Suppressor macrophage treated with lipopolysaccharide for 1 hour (primary cell): Measurements from ENCODE around the gene RPL38.

Source experiments
- DNase-seq, 3 donors: peaks; one replicate each; pipeline ENCODE4 v3.0.0-alpha.2; 2020 to 2022

Gene RPL38

DNA sequence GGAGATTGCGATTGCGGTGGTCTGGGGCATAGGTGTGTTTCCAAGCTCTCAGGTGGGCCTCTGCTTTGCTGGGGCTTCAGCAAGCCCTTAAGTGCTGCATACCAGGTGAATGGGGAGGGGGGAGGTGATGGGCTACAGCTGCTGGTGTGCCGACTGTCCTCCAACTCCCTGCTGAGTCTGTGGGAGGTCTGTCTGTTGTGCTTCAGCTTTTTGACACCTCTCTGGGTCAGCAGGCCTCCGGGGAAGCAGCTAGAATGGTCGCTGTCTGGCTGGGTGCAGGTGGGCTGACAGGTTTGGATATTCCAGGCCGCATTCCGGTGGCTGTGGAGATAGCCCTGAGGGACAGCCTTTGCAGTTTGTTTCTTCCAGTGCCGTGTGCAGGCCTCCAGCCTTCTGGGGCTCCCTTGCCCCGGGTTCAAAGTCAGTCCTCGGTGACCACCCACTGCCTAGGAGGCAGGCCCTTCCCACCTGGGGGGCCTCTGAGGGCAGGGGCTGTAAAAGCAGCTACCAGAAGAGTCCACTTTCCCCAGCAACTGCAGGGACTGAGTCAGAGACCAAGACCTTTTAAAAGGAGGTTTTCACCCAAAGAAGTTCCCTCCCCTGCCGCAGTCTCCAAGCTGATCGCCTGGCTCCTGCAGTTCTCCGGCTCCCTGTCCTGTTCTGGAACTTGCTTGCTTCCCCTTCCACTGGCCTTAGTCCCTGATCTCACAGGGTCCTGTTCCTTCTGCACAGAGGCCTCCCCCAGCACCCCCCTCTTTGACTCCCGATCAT, 7.8 kb downstream of the RPL38 start:
- DNase-seq: peak in 2 of 3 donors; percentile 35 to 55

DNA sequence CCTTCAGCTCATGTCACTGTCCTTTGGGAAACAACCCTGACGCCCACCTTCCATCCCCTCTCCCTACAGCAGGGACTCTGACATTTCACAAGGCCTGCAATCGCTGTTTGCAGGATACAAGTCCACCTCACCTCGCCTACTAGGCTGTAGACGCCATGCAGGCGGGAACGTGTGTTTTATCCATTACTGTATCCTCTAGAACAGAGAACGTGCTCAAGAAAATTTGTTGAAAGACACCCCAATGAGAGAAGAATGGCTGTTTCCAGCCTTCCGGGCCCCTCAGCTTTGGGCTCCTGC, 8.4 kb downstream of the RPL38 start:
- peak in 2 of 3 donors; percentile 33 to 45 for DNase-seq

DNA sequence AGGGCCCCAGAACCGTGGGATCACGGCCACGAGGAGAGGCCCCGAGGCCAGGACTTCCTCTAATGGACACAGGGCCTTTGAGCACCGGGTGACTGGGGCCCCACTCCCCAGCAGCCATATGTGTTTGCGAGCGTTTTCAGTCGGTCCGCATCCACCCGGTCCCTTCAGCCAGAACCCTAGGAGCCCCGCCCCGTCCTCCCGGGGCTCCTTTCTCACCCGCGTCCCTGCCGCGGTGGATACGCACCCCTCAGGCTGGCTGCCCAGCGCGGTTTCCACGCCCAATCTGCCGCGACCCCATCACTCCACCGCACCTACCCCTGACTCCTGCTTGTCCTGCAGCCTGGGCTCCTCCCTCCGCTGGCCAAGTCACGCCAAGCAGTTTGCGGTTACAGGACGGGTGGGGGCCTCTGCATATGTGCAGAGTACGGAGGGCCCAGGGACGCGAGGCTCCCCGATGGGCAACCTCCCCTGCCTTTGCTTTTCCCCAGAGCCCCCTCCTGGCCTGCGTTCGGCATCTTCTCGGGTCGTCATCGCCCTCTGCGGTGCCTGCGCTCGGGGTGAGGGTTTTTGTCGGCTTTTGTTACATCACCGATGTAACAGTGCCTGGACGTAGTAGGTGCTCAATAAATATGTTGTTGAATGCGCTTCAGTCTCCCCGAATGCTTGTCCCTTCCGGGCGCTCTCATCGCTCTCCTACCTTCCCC, 8.9 kb downstream of the RPL38 start:
- peak; percentile 55 to 75 (median 63) for DNase-seq

DNA sequence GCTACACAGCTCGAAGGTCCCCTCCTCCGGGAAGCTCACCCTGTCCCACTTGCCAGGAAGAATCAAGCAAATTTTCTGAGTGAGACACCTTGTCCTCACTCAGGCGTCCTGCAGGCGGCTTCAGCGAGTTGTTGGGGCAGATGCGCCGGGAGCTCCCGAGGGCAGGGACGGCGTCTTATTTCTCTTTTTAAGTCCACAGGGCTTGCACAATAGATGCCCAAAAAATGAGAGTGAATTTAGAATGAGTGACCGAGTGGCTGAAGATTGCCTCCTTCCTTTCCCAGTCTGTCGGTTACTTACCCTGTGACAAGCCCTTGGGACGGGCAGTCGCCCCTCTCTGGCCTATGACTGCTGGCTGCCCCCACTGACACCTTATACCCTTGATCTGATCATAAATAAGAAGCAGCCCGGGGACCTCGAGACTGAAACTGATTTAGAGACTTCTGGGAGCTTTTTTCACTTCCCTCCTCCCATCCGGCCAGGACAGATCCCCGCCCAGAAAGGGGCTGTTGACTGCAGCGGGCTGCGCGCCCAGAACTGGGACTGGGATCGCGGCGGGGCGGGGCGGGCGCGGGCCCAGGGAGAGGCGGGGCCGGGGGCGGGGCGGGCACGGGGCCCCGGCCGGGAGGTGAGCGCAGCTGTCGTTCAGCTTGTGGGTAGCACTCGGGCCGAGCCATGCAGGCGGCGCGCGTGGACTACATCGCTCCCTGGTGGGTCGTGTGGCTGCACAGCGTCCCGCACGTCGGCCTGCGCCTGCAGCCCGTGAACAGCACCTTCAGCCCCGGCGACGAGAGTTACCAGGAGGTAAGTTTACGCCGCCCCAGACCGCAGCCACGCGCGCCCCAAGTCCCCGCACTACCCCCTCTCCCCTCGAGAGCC, 9.7 kb downstream of the RPL38 start, which contains the start of gene TTYH2:
Gene TTYH2 (plus strand): TSS at position 659 of the 879 bp plus-strand sequence. CDS start 17 bp downstream, at position 676.
- DNase-seq: peak; percentile 97 to 98 (median 98)

DNA sequence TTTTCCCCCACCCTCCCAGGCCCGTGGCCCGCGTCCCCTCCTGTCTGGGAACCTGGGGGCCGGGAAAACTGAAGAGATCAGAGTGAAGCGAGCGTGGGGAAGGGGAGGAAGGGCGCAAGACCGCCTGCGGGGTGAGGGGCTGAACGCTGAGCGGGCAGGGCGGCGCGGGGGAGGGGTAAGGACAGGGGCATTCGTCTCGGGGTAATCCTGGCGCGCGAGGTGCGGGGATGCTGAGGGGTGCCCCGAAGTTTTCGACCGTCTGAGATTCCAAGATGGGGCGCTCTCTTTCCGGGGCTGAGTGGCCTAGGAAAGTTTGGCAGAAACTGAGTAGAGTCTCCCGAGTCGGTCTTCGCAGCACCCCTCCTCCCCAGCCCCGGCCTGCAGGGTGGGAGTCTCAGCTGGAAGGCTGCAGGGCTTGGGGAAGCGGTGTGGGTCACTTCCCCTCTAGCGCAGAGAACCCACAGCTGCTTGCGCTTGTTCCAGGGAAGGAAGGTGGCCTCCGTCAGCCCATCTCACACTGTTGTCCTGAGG, 10.4 kb downstream of the RPL38 start:
- DNase-seq: peak; percentile 57 to 75 (median 61)

DNA sequence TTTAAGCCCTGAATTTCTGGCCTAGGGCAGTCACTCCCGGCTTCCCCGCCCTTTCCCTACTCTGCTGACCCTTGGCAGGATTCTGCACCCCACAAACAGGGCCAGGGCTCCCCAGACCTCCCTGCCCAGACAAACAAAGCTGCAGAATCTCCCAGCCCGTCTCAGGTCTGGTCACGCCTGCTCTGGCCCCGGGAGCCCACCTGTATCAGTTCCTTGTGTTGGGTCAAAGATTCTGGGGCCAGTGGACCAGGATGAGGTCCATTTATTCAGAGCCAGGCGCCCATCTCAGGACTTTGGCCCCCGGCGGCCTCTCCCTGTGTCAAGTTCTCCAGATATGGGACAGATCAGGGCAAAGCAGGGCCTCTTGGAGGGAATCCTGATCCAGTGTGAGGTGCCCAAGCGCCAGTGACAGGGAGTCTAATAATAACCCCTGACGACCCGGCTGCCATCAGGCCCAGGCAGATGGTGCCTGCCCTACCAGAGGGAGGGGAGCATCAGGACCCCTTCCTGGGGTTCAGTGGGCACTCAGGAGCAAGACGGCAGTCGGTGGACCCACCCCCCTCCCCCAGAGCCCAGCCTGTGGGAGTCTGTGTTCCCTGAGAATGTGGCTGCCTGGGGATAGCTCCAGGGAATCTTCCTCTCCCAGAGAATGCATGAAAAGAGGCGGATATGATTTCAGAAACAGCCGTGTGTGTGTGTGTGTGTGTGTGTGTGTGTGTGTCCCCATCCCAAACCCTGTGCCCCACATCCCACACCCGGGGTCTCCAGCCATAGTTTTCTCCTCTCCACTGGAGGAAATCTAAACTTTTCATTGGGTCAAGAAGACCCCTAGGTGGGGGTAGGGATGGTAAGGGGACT, 11.2 kb downstream of the RPL38 start:
- DNase-seq: no peak

DNA sequence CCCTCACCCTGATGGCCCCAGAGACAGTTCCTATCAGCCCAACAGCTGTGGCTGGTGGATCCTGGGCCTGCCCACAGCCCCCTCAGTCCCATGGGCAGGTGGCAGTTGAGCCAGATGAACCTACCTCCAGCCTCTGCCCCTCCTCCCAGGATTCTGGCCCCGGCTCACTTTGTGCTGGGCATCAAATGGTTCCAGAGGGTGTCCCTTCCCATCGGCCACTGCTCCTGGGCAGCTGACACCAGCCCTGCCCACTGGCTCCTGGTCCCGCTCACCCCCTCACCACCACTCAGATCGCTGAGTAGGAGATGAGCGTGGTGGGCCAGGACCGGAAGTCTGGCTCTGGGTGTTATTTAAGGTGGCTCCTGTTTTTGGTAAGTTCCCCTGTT, 11.9 kb downstream of the RPL38 start:
- no peak for DNase-seq

DNA sequence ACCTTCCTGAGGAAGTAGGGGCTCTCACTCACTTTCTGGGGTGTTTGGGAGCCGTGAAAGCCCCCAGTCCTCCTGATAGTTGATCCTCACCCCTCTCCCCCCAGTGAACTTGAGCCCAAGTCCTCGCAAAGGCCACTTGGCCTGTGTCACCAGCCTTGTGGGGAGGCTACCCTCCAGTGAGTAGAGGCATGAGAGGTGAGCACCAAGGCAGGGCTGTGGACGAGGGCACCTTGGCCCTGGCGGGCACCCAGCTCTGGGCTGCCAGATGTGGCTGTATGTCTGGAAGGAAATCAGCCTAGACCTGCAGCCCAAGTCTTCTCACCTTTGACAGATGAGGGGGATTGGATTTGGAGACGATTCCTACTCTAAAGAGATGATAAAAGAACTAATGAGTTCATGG, 13.0 kb downstream of the RPL38 start:
- no peak for DNase-seq

DNA sequence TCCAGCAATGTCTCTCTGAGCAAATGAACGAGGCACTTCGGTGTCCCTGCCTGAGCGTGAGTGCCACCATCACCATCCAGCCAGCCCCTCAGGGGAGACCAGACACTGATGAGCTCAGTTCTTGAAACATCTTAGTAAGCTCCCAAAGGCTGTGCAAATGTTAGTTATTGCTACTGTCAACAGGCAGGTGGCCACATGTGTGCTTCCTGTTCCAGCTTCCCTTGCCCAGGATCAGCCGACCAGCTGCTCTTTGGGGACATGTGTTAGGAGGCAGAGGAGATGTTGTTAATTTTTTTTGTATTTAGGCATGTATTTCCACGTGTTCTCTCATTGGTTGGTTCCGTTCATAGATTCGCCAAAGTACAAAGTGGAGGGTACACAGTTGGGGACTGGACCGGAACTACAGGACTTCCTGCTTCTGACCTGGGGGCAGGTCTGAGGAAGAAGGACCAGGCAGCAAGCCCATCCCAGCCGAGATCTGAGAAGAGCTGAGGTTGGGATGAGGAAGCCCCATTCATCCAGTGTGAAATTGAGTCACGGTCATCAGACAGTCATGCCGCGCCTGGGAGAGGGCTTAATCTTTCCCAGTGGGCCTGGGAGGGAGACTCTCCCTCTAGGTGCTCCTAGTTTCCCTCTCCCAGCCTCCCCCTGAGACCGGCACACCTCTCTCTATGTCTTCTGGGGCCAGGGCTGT, 13.7 kb downstream of the RPL38 start:
- peak; percentile 59 to 74 (median 61) for DNase-seq

DNA sequence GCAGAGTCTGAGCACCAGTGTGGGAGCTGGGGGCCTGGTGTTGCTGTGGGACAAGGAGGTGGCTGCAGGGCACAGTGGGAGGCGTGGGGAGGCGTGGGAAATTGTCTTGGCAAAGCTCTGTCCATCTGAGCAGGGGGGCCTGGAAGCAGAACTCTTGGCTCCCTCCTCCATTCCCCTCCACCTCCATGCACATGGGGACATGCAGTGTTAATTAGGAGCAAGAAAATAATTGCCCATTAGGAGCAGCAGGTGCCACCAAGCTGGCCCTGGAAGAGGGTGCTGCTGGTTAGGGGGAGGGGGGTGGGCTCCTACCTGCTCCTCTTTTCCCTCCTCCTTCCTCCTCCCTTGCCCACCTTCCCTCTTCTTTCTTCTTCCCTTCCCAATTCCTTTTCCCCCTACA, 14.4 kb downstream of the RPL38 start:
- no peak for DNase-seq

DNA sequence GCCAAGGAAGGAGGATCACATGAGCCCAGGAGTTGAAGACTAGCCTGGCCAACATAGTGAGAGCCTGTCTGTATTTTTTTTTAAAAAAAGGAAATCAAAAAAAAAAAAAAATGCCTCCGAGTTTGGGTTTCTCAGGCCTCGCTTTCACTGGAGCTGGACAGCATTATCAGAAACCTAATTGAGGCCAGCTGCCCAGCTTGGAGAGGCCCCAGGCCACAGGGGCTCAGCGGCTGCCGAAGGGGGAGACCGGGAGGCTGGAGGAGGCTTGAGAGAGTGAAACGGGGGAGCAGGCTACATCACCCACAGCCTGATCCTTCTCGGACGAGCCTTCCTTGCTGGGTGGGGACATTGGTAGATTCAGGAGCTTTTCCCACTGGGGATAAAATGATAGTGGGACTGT, 15.0 kb downstream of the RPL38 start:
- no peak for DNase-seq

DNA sequence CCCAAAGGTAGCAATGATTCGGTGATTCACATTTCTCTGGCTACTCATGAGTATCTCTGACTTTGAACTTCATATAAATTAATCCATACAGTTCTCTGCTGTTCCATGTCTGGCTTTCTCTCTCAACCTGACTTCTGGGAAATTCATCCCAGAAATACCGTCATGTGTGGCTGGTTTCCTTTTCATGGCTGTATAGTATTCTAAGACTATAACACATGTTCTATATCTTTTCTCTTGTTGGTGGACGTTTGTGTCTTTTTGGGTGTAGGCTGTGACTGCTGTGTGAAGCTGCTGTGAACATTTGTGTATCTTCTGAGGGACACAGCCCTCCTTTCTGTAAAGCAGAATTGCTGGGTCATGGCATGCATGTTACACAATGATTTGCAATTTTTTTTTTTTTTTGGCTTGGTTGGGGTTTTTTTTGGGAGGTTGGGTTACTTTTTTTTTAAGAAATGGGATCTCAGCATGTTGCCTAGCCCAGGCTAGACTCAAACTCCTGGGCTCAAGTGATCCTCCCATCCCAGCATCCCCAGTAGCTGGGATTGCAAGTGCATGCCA, 16.2 kb downstream of the RPL38 start:
- DNase-seq: peak; percentile 32 to 41 (median 39)

DNA sequence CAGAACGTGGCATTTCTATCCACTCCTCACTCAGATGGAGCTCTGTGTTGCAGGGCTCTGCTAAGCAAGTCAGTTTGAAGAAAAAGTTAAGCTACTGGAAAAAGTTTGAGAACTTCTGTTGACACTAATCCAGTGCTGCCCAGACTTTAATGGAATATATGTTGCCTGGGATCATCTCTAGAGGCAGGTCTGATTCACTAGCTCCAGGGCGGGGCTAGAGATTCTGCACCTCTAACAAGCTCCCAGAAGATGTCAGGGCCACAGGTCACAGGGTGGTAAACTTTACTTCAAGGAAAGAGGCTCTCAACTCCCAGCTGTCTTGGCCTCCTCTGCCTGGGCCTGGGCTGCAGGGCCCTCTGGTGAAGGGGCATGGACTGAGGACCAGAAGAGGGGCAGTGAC, 16.7 kb downstream of the RPL38 start:
- DNase-seq: no peak

DNA sequence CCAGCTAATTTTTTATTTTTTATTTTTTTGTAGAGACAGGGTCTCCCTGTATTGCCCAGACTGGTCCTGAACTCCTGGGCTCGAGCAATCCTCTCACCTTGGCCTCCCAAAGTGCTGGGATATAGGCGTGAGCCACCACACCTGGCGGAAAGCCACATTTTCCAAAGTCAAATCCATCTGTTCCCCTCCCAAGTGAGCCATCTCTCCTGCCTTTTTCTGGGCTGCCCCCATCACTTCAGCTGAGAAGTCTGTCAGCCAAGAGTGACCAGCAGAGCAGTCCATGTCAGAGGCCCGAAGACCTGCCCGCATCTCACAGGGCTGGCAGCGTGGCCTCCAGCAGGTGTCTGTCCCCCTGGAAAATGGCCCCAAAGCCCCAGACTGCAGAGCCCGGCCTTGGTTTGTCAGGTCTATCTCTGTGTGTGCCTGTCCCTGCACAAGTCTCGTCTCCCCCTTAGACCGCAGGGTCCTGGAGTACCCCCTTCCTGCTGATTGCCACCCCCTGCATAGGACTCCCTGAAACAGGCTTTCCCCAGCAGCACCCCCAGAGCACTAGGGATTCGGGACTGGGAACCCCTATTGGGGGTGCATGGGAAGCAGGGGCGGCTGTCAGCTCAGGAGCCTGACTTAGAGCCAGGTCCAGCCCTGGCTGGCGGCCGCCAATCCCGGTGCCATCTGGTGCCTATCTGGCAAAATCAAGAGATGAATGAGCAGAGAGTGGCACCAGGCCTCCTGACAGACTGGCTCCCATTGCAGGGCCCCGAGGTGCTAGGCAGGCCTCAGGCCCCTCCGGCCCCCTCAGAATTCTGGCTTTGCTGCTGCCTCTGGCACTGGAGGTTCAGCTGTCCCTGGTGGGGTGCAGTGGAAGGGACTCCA, 17.7 kb downstream of the RPL38 start:
- no peak for DNase-seq

DNA sequence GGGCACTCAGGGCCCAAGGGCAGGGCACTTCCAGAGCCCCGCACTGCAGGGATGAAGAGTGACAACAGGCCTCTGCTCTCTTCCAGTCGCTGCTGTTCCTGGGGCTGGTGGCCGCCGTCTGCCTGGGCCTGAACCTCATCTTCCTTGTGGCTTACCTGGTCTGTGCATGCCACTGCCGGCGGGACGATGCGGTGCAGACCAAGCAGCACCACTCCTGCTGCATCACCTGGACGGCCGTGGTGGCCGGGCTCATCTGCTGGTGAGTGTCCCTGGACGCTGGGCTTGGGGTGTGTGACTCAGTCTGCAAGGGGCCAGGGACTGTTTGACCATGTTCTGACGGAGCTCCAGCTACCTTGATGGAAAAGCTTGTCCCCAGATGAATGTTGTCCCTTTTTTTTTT, 18.9 kb downstream of the RPL38 start:
- no peak for DNase-seq

DNA sequence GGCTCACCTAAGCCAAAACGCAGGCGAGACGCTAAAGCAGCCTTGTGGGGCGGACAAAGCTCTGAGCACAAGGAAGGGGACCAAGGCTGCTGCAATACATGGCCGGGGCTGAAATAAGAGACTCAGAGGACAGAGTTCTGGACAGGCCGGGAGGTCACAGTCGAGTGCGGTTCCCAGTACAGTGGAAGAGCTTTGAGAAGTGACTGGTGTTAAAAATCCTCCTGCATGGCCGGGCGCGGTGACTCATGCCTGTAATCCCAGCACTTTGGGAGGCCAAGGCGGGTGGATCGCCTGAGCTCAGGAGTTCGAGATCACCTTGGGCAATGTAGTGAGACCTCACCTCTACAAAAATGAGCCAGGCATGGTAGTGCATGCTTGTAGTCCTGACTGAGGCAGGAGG, 20.4 kb downstream of the RPL38 start:
- DNase-seq: no peak

DNA sequence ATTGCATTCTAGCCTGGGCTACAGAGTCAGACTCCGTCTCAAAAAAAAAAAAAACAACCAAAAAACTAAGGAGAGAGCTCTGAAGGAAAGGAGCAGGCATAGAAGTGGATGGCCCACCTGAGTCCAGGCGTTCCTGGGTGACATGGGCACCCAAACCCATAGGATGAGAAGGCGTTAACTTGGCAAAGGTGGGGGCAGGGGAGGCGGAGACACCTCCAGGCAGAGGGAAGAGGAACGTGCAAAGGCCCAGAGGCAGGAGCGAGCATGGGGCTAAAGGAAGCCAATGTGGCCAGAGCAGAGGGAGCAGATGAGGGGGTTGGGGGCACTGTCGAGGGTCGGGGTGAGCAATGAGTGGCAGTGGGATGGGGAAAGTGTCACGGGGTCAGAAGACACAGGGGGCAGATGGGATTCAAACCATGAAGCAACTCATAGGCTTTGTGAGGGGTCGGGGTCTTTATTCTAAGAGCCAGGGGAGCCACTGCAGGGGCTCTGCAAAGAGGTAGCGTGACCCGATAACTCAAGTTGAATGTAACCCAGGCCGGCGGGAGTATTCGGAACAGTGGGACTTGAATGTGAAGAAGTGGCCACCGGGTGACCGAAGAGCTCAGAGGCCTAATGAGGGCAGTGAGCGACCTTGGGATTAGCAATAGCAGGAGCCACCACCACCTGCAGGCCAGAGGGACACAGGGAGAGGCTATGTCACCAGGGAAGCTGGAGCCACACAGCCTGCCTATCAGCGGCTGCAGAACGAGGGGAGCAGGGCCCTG, 21.7 kb downstream of the RPL38 start:
- no peak for DNase-seq

DNA sequence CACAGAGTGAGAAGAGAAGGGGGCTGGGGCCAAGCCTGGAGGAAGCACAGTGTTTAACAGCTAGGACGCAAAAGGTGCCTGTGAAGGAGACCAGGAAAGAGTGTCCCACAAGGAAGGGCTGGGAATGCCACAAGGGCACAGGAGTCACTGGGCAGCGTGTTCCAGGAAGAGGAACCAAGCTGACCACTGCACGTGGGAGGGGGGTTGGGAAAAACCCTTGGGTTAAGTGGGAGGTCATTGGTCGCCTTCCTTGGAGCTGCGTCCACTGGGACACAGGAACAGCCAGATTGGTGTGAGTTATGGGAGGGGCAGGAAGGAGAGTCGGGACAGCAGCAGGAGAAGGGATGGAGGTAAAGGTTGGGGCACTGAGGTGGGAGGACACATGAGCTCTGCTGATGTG, 22.8 kb downstream of the RPL38 start:
- DNase-seq: peak; percentile 74 to 87 (median 77)
